IPS-18c (cell line): ENCODE results near the gene MCTP1.
"Not testable (repeated sequence)": the region's sequence is repeated elsewhere in the genome, so short reads cannot be mapped to it uniquely, and the experiment has no call there.

Experiments
- H3K4me3 ChIP-seq: 2 replicates; pipeline ENCODE4 v1.7.0; 2013; ENCODE audit warnings: low read depth, mild to moderate bottlenecking, low read length, moderate library complexity; ENCODE audit not compliant: insufficient read depth
- H3K9me3 ChIP-seq: one replicate; pipeline ENCODE4 v1.6.1; 2013; ENCODE audit warnings: mild to moderate bottlenecking, low read length, moderate library complexity; ENCODE audit not compliant: control insufficient read depth, insufficient read depth

MCTP1 gene

DNA sequence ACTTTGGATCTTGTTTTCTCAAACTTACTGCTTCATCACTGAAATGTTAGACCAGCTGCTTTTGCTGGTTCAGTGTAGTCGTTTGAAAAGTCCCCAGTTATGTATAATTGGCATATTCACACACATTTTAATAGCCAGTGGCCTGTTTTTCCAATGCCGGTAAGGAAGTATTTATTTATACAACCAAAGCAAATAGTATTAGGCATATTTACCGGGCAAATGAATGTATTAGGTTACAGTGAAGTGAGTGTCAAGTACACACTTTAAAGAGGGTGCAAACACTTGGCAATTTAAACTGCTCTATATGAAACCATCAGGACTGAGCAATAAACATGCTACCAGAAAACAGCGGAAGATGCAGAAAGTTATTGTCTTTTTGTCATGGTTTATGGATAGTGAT lies 242.9 kb downstream of the MCTP1 start:
- H3K9me3 ChIP-seq: no peaks in the 10 kb centered on the region
- H3K4me3 ChIP-seq: no peak overlapping the region

DNA sequence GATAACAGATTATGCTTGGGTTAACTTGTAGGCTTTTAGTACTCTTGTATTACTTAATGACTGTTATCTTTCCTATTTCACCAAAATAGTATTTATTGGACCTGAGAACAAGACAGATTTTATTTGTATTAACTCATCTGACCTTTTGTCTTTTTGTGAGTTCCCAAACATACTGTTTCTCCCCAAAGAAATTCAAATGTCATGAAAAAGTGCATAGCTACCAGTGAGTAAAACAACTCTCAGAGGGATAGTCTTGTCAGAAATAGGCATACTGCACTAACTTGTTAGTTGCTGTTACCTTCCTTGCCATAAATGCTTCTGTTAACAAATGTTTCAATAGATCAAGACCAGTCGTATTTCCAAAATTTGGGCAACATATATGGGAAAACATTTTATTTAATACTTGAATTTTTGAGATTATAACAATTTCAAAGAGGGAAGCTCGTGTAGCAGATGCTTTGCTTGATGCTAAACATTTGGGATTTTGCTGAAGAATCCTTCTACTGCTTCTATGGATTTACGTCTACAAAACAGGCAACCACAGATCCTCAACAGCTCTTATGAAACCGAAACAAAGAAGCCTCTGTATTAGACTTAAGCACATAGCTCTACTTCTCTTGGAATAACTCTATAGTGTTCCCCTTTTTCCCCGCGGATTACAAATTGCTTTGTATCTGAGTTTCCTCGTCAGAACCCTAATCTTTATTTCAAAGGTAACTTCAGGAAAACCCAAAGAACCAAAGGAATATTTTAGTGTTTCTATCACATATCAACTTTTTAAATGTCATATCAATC lies 248.8 kb downstream of the MCTP1 start:
- Histone ChIP-seq H3K9me3 (no peaks in the 10 kb centered on the region), H3K4me3 (no peak overlapping the region)

DNA sequence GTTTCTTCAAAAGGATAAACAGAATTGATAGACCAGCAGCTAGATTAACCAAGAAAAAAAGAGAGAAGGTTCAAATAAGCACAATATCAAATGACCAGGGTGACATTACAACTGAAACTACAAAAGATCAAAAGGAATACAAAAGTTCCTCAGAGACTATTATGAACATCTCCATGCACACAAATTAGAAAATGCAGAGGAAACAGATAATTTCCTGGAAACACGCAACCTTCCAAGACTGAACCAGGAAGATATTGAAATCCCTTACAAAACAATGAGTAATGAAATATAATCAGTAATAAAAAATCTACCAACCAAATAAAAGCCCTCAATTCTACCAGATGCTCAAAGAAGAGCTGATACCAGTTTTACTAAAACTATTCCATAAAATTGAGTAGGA lies 252.1 kb downstream of the MCTP1 start:
- H3K9me3 ChIP-seq: no peaks in the 10 kb centered on the region
- H3K4me3 ChIP-seq: no peak overlapping the region

DNA sequence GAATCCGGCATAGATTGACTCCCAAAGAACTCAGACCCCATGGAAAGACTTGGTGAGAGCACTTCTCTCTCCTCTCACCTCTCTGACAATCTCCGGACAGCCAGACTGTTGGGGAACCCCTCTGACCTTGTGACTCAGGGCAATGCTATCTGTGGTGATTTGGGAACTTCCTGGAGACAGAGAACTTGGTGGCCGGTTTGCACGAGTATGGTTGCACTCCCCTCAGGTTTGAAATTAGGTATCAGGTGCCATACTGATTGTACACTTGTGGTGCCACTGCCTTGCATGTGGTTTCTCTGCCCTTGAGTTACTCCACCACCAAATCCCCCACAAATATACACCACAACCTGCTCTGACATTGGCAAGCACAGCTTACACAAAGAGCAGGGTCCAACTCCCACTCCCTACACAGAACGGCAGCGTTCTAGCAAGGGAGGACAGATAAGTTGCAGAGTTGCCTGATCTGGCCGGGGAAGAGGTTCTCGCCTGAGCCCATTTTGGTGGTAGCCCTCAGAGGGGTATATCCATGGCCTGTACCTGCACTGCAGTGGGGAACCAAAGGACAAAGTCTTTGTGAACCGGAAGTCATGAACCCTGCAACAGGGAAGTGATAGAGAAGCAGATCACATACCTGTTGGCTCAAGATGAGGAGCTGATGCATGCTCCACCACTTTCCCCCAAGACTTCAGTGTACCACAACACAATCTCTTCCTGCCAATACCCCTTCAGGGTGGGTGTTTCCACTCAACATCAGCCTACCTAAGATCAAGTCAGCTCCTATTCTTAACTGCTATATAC lies 255.1 kb downstream of the MCTP1 start:
- H3K4me3 ChIP-seq: no peak overlapping the region
- no peaks in the 10 kb centered on the region for H3K9me3 ChIP-seq

DNA sequence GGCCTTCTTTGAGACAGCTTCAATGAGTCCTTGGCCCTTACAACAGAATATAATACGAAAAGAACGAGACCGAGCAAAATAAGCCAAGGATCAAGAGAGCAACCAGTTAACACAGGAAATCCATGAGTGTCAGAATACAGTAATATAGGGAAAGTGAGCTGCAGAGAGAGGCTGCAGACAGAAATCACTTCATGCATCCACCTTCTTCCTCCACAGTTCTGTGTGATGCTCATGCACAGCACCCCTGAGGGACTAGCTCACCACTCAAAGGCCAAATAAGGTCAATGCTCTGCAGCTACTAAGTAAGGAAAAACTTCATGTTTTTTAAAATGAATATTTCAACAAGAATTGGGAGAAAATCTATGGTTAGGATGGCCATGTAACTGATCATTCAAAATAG lies 257.1 kb downstream of the MCTP1 start:
- Histone ChIP-seq H3K4me3 (no peak overlapping the region), H3K9me3 (no peaks in the 10 kb centered on the region)

DNA sequence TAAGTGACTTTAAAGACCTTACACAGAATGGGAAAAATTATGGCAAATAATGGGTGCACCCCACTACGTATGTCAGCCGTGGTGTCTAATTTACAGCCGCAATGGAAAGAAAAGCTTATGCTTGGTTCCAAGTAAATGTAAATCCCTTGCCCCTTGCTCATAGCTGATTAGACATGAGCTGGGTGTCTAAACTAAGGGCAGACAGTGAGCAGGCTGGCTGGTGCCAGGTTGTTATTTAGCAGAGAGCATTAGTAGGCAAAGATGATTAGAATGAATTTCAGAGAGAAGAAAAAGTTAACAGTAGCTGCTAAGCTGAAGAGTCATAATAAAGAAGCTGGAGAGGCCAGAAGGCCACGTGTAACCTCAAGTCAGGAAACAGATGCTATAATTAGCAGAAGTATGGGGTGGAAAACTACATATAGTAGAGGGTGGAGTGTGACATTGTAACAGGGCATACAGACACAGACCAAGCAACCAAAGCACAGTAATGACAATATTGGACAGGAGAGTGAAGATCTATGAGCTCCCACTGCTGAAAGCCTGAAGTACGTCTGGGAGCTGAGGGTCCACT lies 257.7 kb downstream of the MCTP1 start:
- no peaks in the 10 kb centered on the region for H3K9me3 ChIP-seq
- no peak overlapping the region for H3K4me3 ChIP-seq

DNA sequence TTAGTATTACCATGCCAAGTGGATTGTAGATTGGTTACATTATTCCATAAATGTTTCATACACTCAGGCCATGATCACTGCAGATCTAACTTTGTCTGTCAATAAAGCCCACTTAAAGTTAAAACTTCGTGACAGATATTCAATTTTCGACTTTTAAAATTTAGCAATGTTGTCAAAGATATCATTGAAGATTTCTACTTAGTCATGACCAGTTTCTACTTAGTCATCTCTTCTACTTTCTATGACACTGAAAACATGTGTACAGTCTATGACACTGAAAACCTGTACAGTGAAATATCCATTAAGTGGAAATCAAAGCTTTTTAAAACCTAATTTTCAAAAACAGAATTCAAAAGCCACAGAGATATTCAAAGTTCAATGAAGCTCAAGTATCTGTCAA lies 258.2 kb downstream of the MCTP1 start:
- Histone ChIP-seq H3K9me3 (no peaks in the 10 kb centered on the region), H3K4me3 (no peak overlapping the region)

DNA sequence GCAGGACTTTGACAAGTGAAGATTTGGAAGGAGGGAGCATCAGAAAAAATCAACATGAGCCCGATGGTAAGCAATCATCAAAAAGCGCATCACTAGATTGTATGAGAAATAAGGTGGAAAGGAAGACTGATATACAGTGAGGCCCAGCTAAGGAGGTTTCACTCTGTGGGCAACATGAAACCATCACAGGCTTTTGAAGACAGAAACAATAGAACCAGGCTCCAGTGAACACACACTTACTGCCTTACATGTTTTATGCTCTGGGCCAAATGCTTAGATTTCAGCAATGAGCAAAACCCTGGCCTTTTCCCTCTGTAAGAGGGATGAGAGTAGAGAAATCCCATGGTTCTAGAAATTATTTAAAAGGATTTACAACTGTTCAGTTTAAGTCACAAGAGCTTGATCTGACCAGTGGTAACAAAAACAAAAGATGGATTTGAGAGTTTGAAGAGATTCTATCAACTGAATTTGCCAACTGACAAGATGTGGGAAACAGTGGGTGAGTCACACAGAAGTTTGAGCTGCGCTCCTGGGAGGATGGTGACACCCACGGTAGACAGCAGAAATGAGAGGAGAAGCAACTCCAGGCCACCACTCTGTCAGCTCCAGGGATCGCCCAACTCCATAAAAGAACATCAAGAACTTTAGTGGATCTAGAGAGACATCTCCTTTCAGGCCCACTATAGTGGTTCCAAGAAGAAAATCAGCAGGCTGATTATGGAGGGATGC lies 261.8 kb downstream of the MCTP1 start:
- no peak overlapping the region for H3K4me3 ChIP-seq
- no peaks in the 10 kb centered on the region for H3K9me3 ChIP-seq

DNA sequence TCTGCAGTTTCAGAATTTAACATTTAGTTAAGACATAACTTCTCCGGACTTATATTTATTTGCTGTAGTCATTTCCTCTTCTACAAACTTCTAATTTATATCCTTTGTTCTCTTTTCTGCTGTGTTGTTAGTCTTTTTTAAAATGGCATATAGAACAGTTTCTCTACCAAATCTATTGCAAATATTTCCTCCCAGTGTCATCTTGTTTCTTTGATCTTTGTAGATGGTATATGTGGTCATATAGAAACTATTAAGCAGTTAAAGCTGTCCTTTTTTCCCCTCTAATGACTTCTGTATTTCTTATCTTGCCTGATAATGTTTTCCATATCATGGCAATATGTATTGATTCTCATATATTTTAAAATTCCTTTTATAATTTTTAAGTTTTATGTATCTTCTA lies 264.5 kb downstream of the MCTP1 start:
- no peak overlapping the region for H3K4me3 ChIP-seq
- no peaks in the 10 kb centered on the region for H3K9me3 ChIP-seq

DNA sequence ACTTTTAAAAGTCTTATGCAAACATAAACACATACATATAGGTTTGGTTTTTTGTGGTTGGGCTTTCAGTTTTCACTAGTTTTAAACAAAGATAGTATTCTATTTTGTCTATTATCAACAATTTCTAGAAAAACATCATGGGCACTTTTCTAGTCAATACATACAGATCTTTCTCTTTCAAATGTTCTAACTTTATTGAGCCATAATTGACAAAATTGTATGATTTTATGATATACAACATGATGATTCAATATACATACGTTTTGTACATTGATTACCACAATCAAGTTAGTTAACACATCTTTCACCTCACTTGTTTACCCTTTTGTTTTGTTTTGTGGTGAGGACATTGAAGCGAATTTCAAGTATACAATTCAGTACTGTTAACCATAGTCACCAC lies 265.9 kb downstream of the MCTP1 start:
- H3K4me3 ChIP-seq: no peak overlapping the region
- H3K9me3 ChIP-seq: no peaks in the 10 kb centered on the region

DNA sequence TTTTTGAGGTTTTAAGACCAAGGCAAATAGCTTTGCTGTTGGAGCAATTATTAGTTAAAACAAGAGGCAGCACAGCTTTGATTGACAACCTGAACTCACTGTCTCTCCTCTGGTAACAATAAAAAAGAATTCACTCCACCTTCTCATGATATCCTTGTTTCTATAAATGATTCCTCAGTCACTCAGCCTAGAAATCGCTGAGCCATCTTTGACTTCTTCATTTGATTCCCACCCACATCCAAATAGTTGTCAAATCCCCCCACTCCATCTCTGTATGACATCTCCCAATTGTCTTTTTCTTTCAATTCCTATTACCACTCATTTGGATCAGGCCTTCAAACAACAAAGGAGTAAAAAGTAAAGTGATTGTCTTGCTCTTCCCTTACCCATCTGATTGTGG lies 266.4 kb downstream of the MCTP1 start:
- H3K4me3 ChIP-seq: no peak overlapping the region

DNA sequence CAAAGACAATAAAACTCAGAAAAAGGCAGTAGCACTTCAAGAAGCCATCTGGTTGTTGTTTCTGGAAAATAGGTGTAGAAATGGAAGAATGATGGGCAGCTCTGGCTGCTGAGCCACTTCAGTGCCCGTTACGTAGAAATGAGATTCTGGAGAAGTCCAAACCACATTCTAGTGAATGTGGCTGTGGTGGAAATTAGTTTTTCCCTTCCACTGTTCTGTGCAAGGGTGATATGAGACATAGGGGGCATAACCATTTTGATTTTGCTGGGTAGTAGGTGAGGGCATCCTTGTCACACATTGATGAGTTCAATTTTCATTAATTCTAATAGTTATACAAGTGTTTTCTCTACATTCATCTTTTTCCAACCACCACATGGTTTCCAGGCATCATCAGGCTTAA lies 275.1 kb downstream of the MCTP1 start:
- Histone ChIP-seq H3K4me3 (no peak overlapping the region), H3K9me3 (peaks cover 7% of the 10 kb centered on the region)

More for the DNA sequence above, 266.4 kb downstream of the MCTP1 start:
- no peaks in the 10 kb centered on the region for H3K9me3 ChIP-seq

DNA sequence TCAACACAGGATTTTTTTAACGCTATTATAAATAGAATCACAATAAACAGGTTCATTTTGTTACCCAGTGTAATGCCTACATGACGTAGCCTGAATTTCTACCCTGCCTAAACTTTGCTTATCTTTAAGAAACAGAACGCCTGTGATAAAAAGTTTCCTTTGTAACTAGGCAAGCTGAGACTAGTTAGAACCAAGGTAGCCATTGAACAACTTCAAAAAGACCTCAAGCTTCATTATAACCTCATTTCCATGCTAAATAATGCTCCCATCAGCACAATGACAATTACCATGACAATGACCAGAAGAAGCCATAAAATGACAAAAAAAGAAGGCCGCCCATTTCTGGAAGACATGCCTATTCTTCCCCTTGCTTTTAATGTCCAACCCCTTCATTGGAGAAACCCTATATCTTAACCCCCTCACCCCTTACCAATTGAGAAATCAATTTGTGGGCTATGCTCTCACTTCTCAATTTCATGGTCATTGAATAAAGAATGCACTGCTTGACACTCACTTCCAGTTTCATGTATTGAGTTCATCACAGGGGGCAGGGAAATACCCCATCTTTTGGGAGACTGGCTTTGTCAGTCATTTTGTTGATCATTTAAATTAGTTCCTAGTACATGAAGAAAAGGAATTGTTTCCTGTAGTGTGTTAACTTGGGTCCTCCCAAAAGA lies 276.8 kb downstream of the MCTP1 start:
- Histone ChIP-seq H3K9me3 (peaks cover 13% of the 10 kb centered on the region), H3K4me3 (no peak overlapping the region)

DNA sequence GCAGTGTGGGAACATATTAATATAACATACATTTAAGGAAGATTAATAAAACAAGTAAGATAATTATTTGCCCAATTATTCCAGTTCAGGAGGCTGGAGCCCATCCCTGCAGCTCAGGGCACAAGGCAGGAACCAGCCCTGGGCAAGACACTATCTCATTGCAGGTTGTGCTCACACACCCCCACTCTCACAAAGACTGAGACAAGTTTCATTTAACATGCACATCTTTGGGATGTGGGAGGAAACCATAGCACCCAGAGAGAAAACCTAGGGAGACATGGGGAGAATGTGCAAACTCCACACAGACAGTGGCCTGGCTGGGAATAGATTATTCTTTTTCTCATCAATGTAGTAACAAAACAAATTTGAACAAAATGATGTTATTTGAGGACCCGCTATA lies 279.1 kb downstream of the MCTP1 start:
- peaks cover 13% of the 10 kb centered on the region for H3K9me3 ChIP-seq
- H3K4me3 ChIP-seq: no peak overlapping the region

DNA sequence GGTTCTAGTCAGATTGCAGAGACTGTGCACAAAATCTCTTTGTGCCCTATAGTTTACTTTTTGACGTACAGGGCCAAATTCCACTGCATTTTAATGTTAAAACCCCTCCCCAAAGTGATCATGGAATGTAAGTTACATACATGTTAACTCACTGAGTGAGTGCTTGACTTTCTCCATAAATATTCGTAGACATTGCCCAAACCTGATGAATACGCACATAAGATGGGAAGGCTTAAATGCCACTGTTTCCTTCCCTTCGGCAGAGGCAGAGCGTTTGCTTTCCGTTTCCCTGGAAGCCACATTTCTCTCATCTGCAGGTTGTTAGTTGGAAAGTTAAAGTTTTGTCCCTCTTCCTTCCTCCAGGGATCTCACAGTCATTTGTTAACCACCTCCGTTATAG lies 286.2 kb downstream of the MCTP1 start:
- H3K9me3 ChIP-seq: no peaks in the 10 kb centered on the region

DNA sequence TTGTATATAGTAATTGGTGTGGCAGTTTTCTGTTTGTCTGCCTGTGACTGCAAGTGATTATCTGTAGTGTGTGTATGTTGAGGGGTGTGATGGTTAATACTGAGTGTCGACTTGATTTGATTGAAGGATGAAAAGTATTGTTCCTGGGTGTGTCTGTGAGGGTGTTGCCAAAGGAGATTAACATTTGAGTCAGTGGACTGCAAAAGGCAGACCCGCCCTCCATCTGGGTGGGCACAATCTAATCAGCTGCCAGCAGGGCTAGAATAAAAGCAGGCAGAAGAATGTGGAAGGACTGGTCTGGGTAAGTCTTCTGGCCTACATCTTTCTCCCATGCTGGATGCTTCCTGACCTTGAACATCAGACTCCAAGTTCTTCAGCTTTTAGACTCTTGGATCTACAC lies 290.4 kb downstream of the MCTP1 start:
- H3K9me3 ChIP-seq, H3K4me3 ChIP-seq: not testable (repeated sequence)

More for the DNA sequence above, 286.2 kb downstream of the MCTP1 start:
- no peak overlapping the region for H3K4me3 ChIP-seq

DNA sequence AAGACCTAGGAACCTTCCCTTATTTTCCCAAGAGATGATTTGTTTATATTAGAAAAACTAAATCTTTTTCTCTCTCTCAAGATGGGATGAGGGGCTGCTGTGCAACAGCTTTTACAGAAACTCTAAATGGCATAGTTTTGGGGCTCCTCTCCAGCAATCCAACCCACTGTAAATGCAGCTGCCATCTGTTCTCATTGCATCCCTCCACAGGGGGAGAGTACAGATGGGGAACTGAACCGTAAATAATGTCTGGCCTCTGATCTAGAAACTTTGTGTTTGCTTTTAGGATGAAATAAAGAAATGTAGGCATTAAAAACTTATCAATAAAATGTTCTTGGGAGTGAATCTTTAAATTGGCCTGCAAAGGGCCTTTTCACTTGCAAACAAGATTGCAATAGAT lies 291.4 kb downstream of the MCTP1 start:
- no peak overlapping the region for H3K4me3 ChIP-seq
- no peaks in the 10 kb centered on the region for H3K9me3 ChIP-seq
